GM21737 (cell line): ENCODE results near the gene CDK19.
"Not testable (repeated sequence)": the region's sequence is repeated elsewhere in the genome, so short reads cannot be mapped to it uniquely, and the experiment has no call there.

Source experiments
- ATAC-seq: cut with Tn5 transposase; IDR thresholded peaks from one replicate; pipeline ENCODE4 v1.9.1; 2021; ENCODE audit warnings: mild to moderate bottlenecking, moderate library complexity; ENCODE audit not compliant: unreplicated experiment

CDK19 gene

GRCh38 chr6:110629153-110629552, 186.1 kb downstream of the CDK19 start:
- no peak for ATAC-seq

GRCh38 chr6:110628330-110628729, 186.9 kb downstream of the CDK19 start:
- no peak for ATAC-seq

GRCh38 chr6:110626442-110626841, 188.8 kb downstream of the CDK19 start:
- no peak for ATAC-seq

- no peak for ATAC-seq
These were observed 189.4 kb downstream of the CDK19 start for GRCh38 chr6:110625883-110626282.

- ATAC-seq = no peak
These were observed 192.2 kb downstream of the CDK19 start for GRCh38 chr6:110622912-110623578.

GRCh38 chr6:110621061-110621460, 194.2 kb downstream of the CDK19 start:
- ATAC-seq = no peak

GRCh38 chr6:110620065-110620464, 195.2 kb downstream of the CDK19 start:
- no peak for ATAC-seq

GRCh38 chr6:110619275-110619908, 195.9 kb downstream of the CDK19 start:
- no peak for ATAC-seq

GRCh38 chr6:110618591-110619267, 196.5 kb downstream of the CDK19 start:
- no peak for ATAC-seq

GRCh38 chr6:110617057-110617456, 198.2 kb downstream of the CDK19 start:
- ATAC-seq = peak; percentile 75

- ATAC-seq = no peak
These were observed 199.5 kb downstream of the CDK19 start for GRCh38 chr6:110615722-110616121.

GRCh38 chr6:110614586-110614985, 200.7 kb downstream of the CDK19 start:
- ATAC-seq = no peak

- ATAC-seq = no peak
These were observed 201.2 kb downstream of the CDK19 start for GRCh38 chr6:110614106-110614505.

- ATAC-seq = no peak
These were observed 201.9 kb downstream of the CDK19 start for GRCh38 chr6:110613356-110613755.

- no peak for ATAC-seq
These were observed 203.0 kb downstream of the CDK19 start for GRCh38 chr6:110612298-110612697.

- ATAC-seq = no peak
These were observed 206.2 kb downstream of the CDK19 start for GRCh38 chr6:110609101-110609500.

GRCh38 chr6:110608151-110608550, 207.1 kb downstream of the CDK19 start:
- no peak for ATAC-seq

- ATAC-seq = no peak
These were observed 209.1 kb downstream of the CDK19 start for GRCh38 chr6:110606151-110606550.

GRCh38 chr6:110600640-110601039, 214.6 kb downstream of the CDK19 start:
- not testable (repeated sequence) for ATAC-seq

GRCh38 chr6:110597761-110598160, 217.5 kb downstream of the CDK19 start:
- ATAC-seq = no peak

- ATAC-seq = no peak
These were observed 218.9 kb downstream of the CDK19 start for GRCh38 chr6:110596354-110596753.

- no peak for ATAC-seq
These were observed 220.2 kb downstream of the CDK19 start for GRCh38 chr6:110595112-110595511.
